GM23338 (cell line): ENCODE measurements around the gene NUCB2.

Experiments used
- CREB1 ChIP-seq: fragments of 250-450 bp; sonication (Bioruptor Pico); IDR thresholded peaks from 2 replicates; pipeline ENCODE4 v1.5.0; 2020; ENCODE audit warnings: low read depth, mild to moderate bottlenecking, moderate library complexity
- EZH2 ChIP-seq: fragments of 200-600 bp; sonication (generic); IDR thresholded peaks from one replicate; pipeline ENCODE4 v1.8.0; 2017; ENCODE audit warnings: antibody characterized with exemption, mild to moderate bottlenecking, low read depth; ENCODE audit not compliant: unreplicated experiment
- EZH2phosphoT487 ChIP-seq: fragments of 200-600 bp; sonication (generic); IDR thresholded peaks from one replicate; pipeline ENCODE4 v1.8.1; 2018; ENCODE audit warnings: antibody characterized with exemption; ENCODE audit not compliant: unreplicated experiment
- JUNB ChIP-seq: IDR thresholded peaks from one replicate; pipeline ENCODE4 v1.6.1; 2016; ENCODE audit warnings: antibody characterized with exemption; ENCODE audit not compliant: unreplicated experiment
- POLR2AphosphoS5 ChIP-seq: IDR thresholded peaks from 2 replicates; pipeline ENCODE4 v1.6.1; 2016; ENCODE audit warnings: antibody characterized with exemption, low read depth
- REST ChIP-seq: IDR thresholded peaks from one replicate; pipeline ENCODE4 v1.6.1; 2018; ENCODE audit warnings: antibody characterized with exemption; ENCODE audit not compliant: unreplicated experiment
- ZNF331 ChIP-seq: fragments of 250-450 bp; sonication (Bioruptor Pico); IDR thresholded peaks from 2 replicates; pipeline ENCODE4 v1.5.0; 2020; ENCODE audit warnings: low read depth, mild to moderate bottlenecking, moderate library complexity
- TF ChIP-seq, protein P1 (sequence below), 2 experiments: fragments of 200-600 bp in 1 of 2; sonication (generic) in 1 of 2; conservative IDR thresholded peaks; 2 replicates each; pipeline versions ENCODE4 v1.5.1 to v1.6.1; 2016 to 2017; ENCODE audit warnings: antibody characterized with exemption in 2 of 2, low read depth in 2 of 2, mild to moderate bottlenecking in 2 of 2, moderate library complexity in 1 of 2

DNA sequence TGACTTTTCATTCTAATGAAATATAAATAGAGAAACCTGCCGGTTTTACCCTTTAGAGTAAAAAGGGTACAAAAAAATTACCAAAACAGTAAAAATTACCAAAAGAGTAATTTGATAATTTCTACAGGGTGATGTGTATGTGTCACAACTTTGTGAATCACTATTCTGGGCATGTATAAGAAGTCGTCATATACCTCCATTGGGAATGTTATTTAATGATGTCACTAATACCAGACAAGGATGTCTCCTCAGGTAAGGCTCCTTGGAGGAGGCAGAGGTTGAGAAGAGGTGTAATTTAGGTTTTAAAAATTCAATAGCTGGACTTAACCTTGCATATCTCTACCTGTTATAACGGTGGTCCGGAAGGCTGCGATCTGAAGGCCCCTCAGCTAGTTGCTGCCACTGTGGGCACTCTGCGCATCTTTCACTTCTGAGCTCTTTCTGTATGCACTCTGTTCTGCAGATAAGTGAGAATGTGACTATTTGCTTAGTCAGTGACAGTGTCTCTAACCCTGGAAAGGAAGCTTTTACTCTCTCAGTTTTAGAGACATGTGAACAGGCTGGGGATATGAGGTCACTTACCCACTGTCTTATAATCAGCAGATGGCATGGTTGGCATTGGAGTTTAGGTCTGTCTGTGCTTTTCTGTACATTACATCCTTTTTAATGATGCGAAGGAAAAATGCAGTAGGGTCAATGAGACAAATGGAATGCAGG lies 74.1 kb downstream of the NUCB2 start:
- no peak for TF ChIP-seq EZH2
- TF ChIP-seq, protein P1, sequence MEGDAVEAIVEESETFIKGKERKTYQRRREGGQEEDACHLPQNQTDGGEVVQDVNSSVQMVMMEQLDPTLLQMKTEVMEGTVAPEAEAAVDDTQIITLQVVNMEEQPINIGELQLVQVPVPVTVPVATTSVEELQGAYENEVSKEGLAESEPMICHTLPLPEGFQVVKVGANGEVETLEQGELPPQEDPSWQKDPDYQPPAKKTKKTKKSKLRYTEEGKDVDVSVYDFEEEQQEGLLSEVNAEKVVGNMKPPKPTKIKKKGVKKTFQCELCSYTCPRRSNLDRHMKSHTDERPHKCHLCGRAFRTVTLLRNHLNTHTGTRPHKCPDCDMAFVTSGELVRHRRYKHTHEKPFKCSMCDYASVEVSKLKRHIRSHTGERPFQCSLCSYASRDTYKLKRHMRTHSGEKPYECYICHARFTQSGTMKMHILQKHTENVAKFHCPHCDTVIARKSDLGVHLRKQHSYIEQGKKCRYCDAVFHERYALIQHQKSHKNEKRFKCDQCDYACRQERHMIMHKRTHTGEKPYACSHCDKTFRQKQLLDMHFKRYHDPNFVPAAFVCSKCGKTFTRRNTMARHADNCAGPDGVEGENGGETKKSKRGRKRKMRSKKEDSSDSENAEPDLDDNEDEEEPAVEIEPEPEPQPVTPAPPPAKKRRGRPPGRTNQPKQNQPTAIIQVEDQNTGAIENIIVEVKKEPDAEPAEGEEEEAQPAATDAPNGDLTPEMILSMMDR (conservative IDR thresholded peaks at IDR 0.05; ENCODE audit: low read depth in 2 of 2) = no peak
- TF ChIP-seq EZH2phosphoT487 = no peak
- TF ChIP-seq POLR2AphosphoS5 = no peak
- no peak for TF ChIP-seq JUNB
- TF ChIP-seq CREB1 (CRISPR knock-in tag) = no peak
- TF ChIP-seq REST = no peak
- no peak for TF ChIP-seq ZNF331 (CRISPR knock-in tag)
